Measurements from ENCODE around the gene SLC27A4. TPM values are rescaled to one million over a fixed set of nuclear protein-coding genes. Genes with fewer than 3 reads are reported as not detected.
A peak's percentile ranks its signal among the peaks of the same experiment; 100 is the strongest.

Gene SLC27A4
- total RNA-seq, 1 donor from 2014 or later: 9.4 TPM

- peaks cover 3 to 6% (median 3%) of the 10 kb centered on the region in 3 donors for H3K4me1 ChIP-seq (ENCODE audit: control insufficient read depth in 3 of 3, insufficient read depth in 3 of 3, low read length in 3 of 3)
- no peak overlapping the region for H3K27ac ChIP-seq (ENCODE audit: low read depth, low read length)
- H3K36me3 ChIP-seq (ENCODE audit: control insufficient read depth in 3 of 3, insufficient read depth in 3 of 3, low read length in 3 of 3): peaks cover 48 to 60% (median 51%) of the 10 kb centered on the region in 3 donors
- no peak overlapping the region for H3K9ac ChIP-seq (ENCODE audit: low read depth in 1 of 3, low read length in 3 of 3)
- no peak overlapping the region for H3K4me3 ChIP-seq (ENCODE audit: low read length in 3 of 3)
- no peaks in the 10 kb centered on the region for H3K9me3 ChIP-seq (ENCODE audit: control insufficient read depth in 3 of 3, low read length in 3 of 3)
- no peaks in the 10 kb centered on the region for H3K27me3 ChIP-seq (ENCODE audit: control insufficient read depth in 3 of 3, insufficient read depth in 3 of 3, low read length in 3 of 3)
Measured at GRCh38 chr9:128385496-128386460, 45.5 kb downstream of the SLC27A4 start.

- Histone ChIP-seq H3K9me3 (ENCODE audit: control insufficient read depth in 3 of 3, low read length in 3 of 3) (no peaks in the 10 kb centered on the region), H3K27me3 (ENCODE audit: control insufficient read depth in 3 of 3, insufficient read depth in 3 of 3, low read length in 3 of 3) (no peaks in the 10 kb centered on the region), H3K4me3 (ENCODE audit: low read length in 3 of 3) (no peak overlapping the region), H3K27ac (ENCODE audit: low read depth, low read length) (no peak overlapping the region), H3K4me1 (ENCODE audit: control insufficient read depth in 3 of 3, insufficient read depth in 3 of 3, low read length in 3 of 3) (peaks cover 3 to 6% (median 3%) of the 10 kb centered on the region in 3 donors), H3K36me3 (ENCODE audit: control insufficient read depth in 3 of 3, insufficient read depth in 3 of 3, low read length in 3 of 3) (peaks cover 45 to 60% (median 58%) of the 10 kb centered on the region in 3 donors), H3K9ac (ENCODE audit: low read depth in 1 of 3, low read length in 3 of 3) (no peak overlapping the region)
Measured at GRCh38 chr9:128388150-128388549, 47.8 kb downstream of the SLC27A4 start.

GRCh38 chr9:128389395-128390149 lies 49.2 kb downstream of the SLC27A4 start:
- Histone ChIP-seq H3K9me3 (ENCODE audit: control insufficient read depth in 3 of 3, low read length in 3 of 3) (no peaks in the 10 kb centered on the region), H3K4me1 (ENCODE audit: control insufficient read depth in 3 of 3, insufficient read depth in 3 of 3, low read length in 3 of 3) (peaks cover 0 to 3% (median 3%) of the 10 kb centered on the region in 3 donors), H3K27ac (ENCODE audit: low read depth, low read length) (no peak overlapping the region), H3K9ac (ENCODE audit: low read depth in 1 of 3, low read length in 3 of 3) (peak overlapping the region in 1 of 3 donors; percentile 25), H3K36me3 (ENCODE audit: control insufficient read depth in 3 of 3, insufficient read depth in 3 of 3, low read length in 3 of 3) (peaks cover 37 to 60% (median 51%) of the 10 kb centered on the region in 3 donors), H3K4me3 (ENCODE audit: low read length in 3 of 3) (no peak overlapping the region), H3K27me3 (ENCODE audit: control insufficient read depth in 3 of 3, insufficient read depth in 3 of 3, low read length in 3 of 3) (no peaks in the 10 kb centered on the region)

- H3K4me1 ChIP-seq (ENCODE audit: control insufficient read depth in 3 of 3, insufficient read depth in 3 of 3, low read length in 3 of 3): peaks cover 0 to 3% (median 3%) of the 10 kb centered on the region in 3 donors
- no peaks in the 10 kb centered on the region for H3K9me3 ChIP-seq (ENCODE audit: control insufficient read depth in 3 of 3, low read length in 3 of 3)
- no peak overlapping the region for H3K27ac ChIP-seq (ENCODE audit: low read depth, low read length)
- H3K36me3 ChIP-seq (ENCODE audit: control insufficient read depth in 3 of 3, insufficient read depth in 3 of 3, low read length in 3 of 3): peaks cover 37 to 57% (median 51%) of the 10 kb centered on the region in 3 donors
- peaks cover 0 to 2% (median 0%) of the 10 kb centered on the region in 3 donors for H3K27me3 ChIP-seq (ENCODE audit: control insufficient read depth in 3 of 3, insufficient read depth in 3 of 3, low read length in 3 of 3)
- H3K4me3 ChIP-seq (ENCODE audit: low read length in 3 of 3): no peak overlapping the region
- no peak overlapping the region for H3K9ac ChIP-seq (ENCODE audit: low read depth in 1 of 3, low read length in 3 of 3)
Measured at GRCh38 chr9:128390150-128390812, 50.0 kb downstream of the SLC27A4 start.

- peaks cover 34 to 52% (median 48%) of the 10 kb centered on the region in 3 donors for H3K36me3 ChIP-seq (ENCODE audit: control insufficient read depth in 3 of 3, insufficient read depth in 3 of 3, low read length in 3 of 3)
- peaks cover 0 to 3% (median 3%) of the 10 kb centered on the region in 3 donors for H3K4me1 ChIP-seq (ENCODE audit: control insufficient read depth in 3 of 3, insufficient read depth in 3 of 3, low read length in 3 of 3)
- H3K9me3 ChIP-seq (ENCODE audit: control insufficient read depth in 3 of 3, low read length in 3 of 3): no peaks in the 10 kb centered on the region
- no peak overlapping the region for H3K4me3 ChIP-seq (ENCODE audit: low read length in 3 of 3)
- H3K27me3 ChIP-seq (ENCODE audit: control insufficient read depth in 3 of 3, insufficient read depth in 3 of 3, low read length in 3 of 3): peaks cover 0 to 3% (median 0%) of the 10 kb centered on the region in 3 donors
- no peak overlapping the region for H3K27ac ChIP-seq (ENCODE audit: low read depth, low read length)
- H3K9ac ChIP-seq (ENCODE audit: low read depth in 1 of 3, low read length in 3 of 3): no peak overlapping the region
Measured at GRCh38 chr9:128390813-128391711, 50.7 kb downstream of the SLC27A4 start.

- Histone ChIP-seq H3K4me3 (ENCODE audit: low read length in 3 of 3) (no peak overlapping the region), H3K9me3 (ENCODE audit: control insufficient read depth in 3 of 3, low read length in 3 of 3) (no peaks in the 10 kb centered on the region), H3K36me3 (ENCODE audit: control insufficient read depth in 3 of 3, insufficient read depth in 3 of 3, low read length in 3 of 3) (peaks cover 26 to 44% (median 43%) of the 10 kb centered on the region in 3 donors), H3K27ac (ENCODE audit: low read depth, low read length) (no peak overlapping the region), H3K4me1 (ENCODE audit: control insufficient read depth in 3 of 3, insufficient read depth in 3 of 3, low read length in 3 of 3) (peaks cover 2 to 6% (median 5%) of the 10 kb centered on the region in 3 donors), H3K9ac (ENCODE audit: low read depth in 1 of 3, low read length in 3 of 3) (no peak overlapping the region), H3K27me3 (ENCODE audit: control insufficient read depth in 3 of 3, insufficient read depth in 3 of 3, low read length in 3 of 3) (peaks cover 2 to 5% (median 3%) of the 10 kb centered on the region in 3 donors)
Measured at GRCh38 chr9:128391956-128392301, 51.6 kb downstream of the SLC27A4 start.

- no peaks in the 10 kb centered on the region for H3K9me3 ChIP-seq (ENCODE audit: control insufficient read depth in 3 of 3, low read length in 3 of 3)
- no peak overlapping the region for H3K9ac ChIP-seq (ENCODE audit: low read depth in 1 of 3, low read length in 3 of 3)
- H3K36me3 ChIP-seq (ENCODE audit: control insufficient read depth in 3 of 3, insufficient read depth in 3 of 3, low read length in 3 of 3): peaks cover 24 to 41% (median 38%) of the 10 kb centered on the region in 3 donors
- H3K27me3 ChIP-seq (ENCODE audit: control insufficient read depth in 3 of 3, insufficient read depth in 3 of 3, low read length in 3 of 3): peaks cover 2 to 9% (median 6%) of the 10 kb centered on the region in 3 donors
- no peak overlapping the region for H3K4me3 ChIP-seq (ENCODE audit: low read length in 3 of 3)
- H3K4me1 ChIP-seq (ENCODE audit: control insufficient read depth in 3 of 3, insufficient read depth in 3 of 3, low read length in 3 of 3): peaks cover 4 to 10% (median 8%) of the 10 kb centered on the region in 3 donors
- no peak overlapping the region for H3K27ac ChIP-seq (ENCODE audit: low read depth, low read length)
Measured at GRCh38 chr9:128392302-128393144, 52.2 kb downstream of the SLC27A4 start.

GRCh38 chr9:128393145-128393775 lies 52.9 kb downstream of the SLC27A4 start:
- H3K9ac ChIP-seq (ENCODE audit: low read depth in 1 of 3, low read length in 3 of 3): no peak overlapping the region
- H3K36me3 ChIP-seq (ENCODE audit: control insufficient read depth in 3 of 3, insufficient read depth in 3 of 3, low read length in 3 of 3): peaks cover 17 to 34% (median 31%) of the 10 kb centered on the region in 3 donors
- H3K4me3 ChIP-seq (ENCODE audit: low read length in 3 of 3): no peak overlapping the region
- H3K4me1 ChIP-seq (ENCODE audit: control insufficient read depth in 3 of 3, insufficient read depth in 3 of 3, low read length in 3 of 3): peaks cover 4 to 12% (median 10%) of the 10 kb centered on the region in 3 donors
- peaks cover 2 to 12% (median 10%) of the 10 kb centered on the region in 3 donors for H3K27me3 ChIP-seq (ENCODE audit: control insufficient read depth in 3 of 3, insufficient read depth in 3 of 3, low read length in 3 of 3)
- H3K9me3 ChIP-seq (ENCODE audit: control insufficient read depth in 3 of 3, low read length in 3 of 3): no peaks in the 10 kb centered on the region
- H3K27ac ChIP-seq (ENCODE audit: low read depth, low read length): no peak overlapping the region

All from skeletal muscle tissue (tissue), 4 donors.